ENCODE results near the gene KANSL1L.

KANSL1L gene

GRCh38 chr2:210162466-210163124, 8.6 kb downstream of the KANSL1L start:
- Histone ChIP-seq H3K9me3 (replicated peaks; ENCODE audit: insufficient read depth, low read length) (no peaks in the 10 kb centered on the region), H3K9ac (ENCODE audit: low read length) (no peak overlapping the region), H3K36me3 (replicated peaks; ENCODE audit: insufficient read depth, low read length) (no peaks in the 10 kb centered on the region), H3K4me3 (ENCODE audit: low read length) (no peak overlapping the region), H2AFZ (ENCODE audit: low read length) (no peak overlapping the region), H3K79me2 (ENCODE audit: low read length) (peaks cover 35% of the 10 kb centered on the region), H3K27me3 (replicated peaks; ENCODE audit: insufficient read depth, low read length) (no peaks in the 10 kb centered on the region), H4K20me1 (ENCODE audit: insufficient read depth, low read length) (no peaks in the 10 kb centered on the region), H3K4me2 (ENCODE audit: low read depth, low read length) (no peak overlapping the region), H3K4me1 (ENCODE audit: low read length) (peaks cover 8% of the 10 kb centered on the region; the same call in 1 of the 2 replicates), H3K27ac (ENCODE audit: low read length) (no peak overlapping the region), H3K9me2 (replicated peaks; ENCODE audit: insufficient read depth, low read length) (no peaks in the 10 kb centered on the region), H3F3A (ENCODE audit: insufficient read depth, low read length) (no peaks in the 10 kb centered on the region)
- TF ChIP-seq, protein P1, sequence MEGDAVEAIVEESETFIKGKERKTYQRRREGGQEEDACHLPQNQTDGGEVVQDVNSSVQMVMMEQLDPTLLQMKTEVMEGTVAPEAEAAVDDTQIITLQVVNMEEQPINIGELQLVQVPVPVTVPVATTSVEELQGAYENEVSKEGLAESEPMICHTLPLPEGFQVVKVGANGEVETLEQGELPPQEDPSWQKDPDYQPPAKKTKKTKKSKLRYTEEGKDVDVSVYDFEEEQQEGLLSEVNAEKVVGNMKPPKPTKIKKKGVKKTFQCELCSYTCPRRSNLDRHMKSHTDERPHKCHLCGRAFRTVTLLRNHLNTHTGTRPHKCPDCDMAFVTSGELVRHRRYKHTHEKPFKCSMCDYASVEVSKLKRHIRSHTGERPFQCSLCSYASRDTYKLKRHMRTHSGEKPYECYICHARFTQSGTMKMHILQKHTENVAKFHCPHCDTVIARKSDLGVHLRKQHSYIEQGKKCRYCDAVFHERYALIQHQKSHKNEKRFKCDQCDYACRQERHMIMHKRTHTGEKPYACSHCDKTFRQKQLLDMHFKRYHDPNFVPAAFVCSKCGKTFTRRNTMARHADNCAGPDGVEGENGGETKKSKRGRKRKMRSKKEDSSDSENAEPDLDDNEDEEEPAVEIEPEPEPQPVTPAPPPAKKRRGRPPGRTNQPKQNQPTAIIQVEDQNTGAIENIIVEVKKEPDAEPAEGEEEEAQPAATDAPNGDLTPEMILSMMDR (IDR thresholded peaks at IDR 0.05; ENCODE audit: low read length), result no peak
- TF ChIP-seq EZH2phosphoT487 (IDR thresholded peaks at IDR 0.05; ENCODE audit: low read length) (no peak), EZH2 (optimal IDR thresholded peaks at IDR 0.05; ENCODE audit: low read depth, low read length) (no peak)
- DNase-seq, result no peak

DNA sequence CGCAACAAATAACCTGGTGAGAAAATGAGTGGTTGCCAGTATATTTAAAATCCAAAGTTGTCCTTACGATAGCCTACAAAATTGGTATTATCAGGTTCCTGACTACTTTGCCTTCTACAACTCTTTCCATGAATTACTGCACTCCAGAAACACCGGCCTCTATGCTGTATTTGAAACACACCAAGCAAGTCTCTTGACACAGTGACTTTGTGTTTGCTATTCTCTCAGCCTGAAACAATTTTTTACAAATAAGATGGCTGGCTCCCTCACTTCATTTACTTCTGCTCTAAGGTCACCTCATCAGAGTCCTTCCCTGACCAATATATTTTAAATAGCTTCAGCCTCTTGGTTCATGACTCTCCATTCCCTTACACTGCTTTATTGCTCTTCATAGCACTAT, 12.2 kb downstream of the KANSL1L start:
- DNase-seq, result no peak
- Histone ChIP-seq H3K4me3 (ENCODE audit: low read length) (no peak overlapping the region), H4K20me1 (ENCODE audit: insufficient read depth, low read length) (no peaks in the 10 kb centered on the region), H3K36me3 (replicated peaks; ENCODE audit: insufficient read depth, low read length) (no peaks in the 10 kb centered on the region), H3K27ac (ENCODE audit: low read length) (no peak overlapping the region), H3K27me3 (replicated peaks; ENCODE audit: insufficient read depth, low read length) (no peaks in the 10 kb centered on the region), H3K4me1 (ENCODE audit: low read length) (no peaks in the 10 kb centered on the region), H2AFZ (ENCODE audit: low read length) (no peak overlapping the region), H3K79me2 (ENCODE audit: low read length) (peaks cover 18% of the 10 kb centered on the region; the same call in 1 of the 2 replicates), H3K4me2 (ENCODE audit: low read depth, low read length) (no peak overlapping the region), H3K9ac (ENCODE audit: low read length) (no peak overlapping the region), H3F3A (ENCODE audit: insufficient read depth, low read length) (no peaks in the 10 kb centered on the region), H3K9me3 (replicated peaks; ENCODE audit: insufficient read depth, low read length) (no peaks in the 10 kb centered on the region), H3K9me2 (replicated peaks; ENCODE audit: insufficient read depth, low read length) (no peaks in the 10 kb centered on the region)
- TF ChIP-seq EZH2 (optimal IDR thresholded peaks at IDR 0.05; ENCODE audit: low read depth, low read length) (no peak), EZH2phosphoT487 (IDR thresholded peaks at IDR 0.05; ENCODE audit: low read length) (no peak)
- TF ChIP-seq, protein P1 (IDR thresholded peaks at IDR 0.05; ENCODE audit: low read length), result no peak

GRCh38 chr2:210158236-210158635, 13.0 kb downstream of the KANSL1L start:
- no peak for DNase-seq
- H3K27me3 ChIP-seq (replicated peaks; ENCODE audit: insufficient read depth, low read length), result no peaks in the 10 kb centered on the region
- H3K4me1 ChIP-seq (ENCODE audit: low read length), result no peaks in the 10 kb centered on the region
- H2AFZ ChIP-seq (ENCODE audit: low read length), result no peak overlapping the region
- no peaks in the 10 kb centered on the region for H4K20me1 ChIP-seq (ENCODE audit: insufficient read depth, low read length)
- H3F3A ChIP-seq (ENCODE audit: insufficient read depth, low read length), result no peaks in the 10 kb centered on the region
- TF ChIP-seq EZH2phosphoT487 (IDR thresholded peaks at IDR 0.05; ENCODE audit: low read length) (no peak), EZH2 (optimal IDR thresholded peaks at IDR 0.05; ENCODE audit: low read depth, low read length) (no peak)
- TF ChIP-seq, protein P1 (IDR thresholded peaks at IDR 0.05; ENCODE audit: low read length), result no peak
- no peaks in the 10 kb centered on the region for H3K9me2 ChIP-seq (replicated peaks; ENCODE audit: insufficient read depth, low read length)
- H3K36me3 ChIP-seq (replicated peaks; ENCODE audit: insufficient read depth, low read length), result no peaks in the 10 kb centered on the region
- H3K79me2 ChIP-seq (ENCODE audit: low read length), result peaks cover 16% of the 10 kb centered on the region; the same call in 1 of the 2 replicates
- no peak overlapping the region for H3K4me2 ChIP-seq (ENCODE audit: low read depth, low read length)
- no peak overlapping the region for H3K4me3 ChIP-seq (ENCODE audit: low read length)
- no peak overlapping the region for H3K27ac ChIP-seq (ENCODE audit: low read length)
- no peak overlapping the region for H3K9ac ChIP-seq (ENCODE audit: low read length)
- no peaks in the 10 kb centered on the region for H3K9me3 ChIP-seq (replicated peaks; ENCODE audit: insufficient read depth, low read length)

Measured in MM.1S (cell line).